HG03066 (cell line): ENCODE results near the gene RNF208.

Experiments
- ATAC-seq: cut with Tn5 transposase; IDR thresholded peaks from one replicate; pipeline ENCODE4 v1.9.1; 2021; ENCODE audit warnings: low read depth; ENCODE audit not compliant: unreplicated experiment

Gene RNF208

GRCh38 chr9:137193771-137194170 is 28.3 kb downstream of the RNF208 start:
- no peak for ATAC-seq

- no peak for ATAC-seq
Measured at GRCh38 chr9:137192859-137193258, 29.2 kb downstream of the RNF208 start.

- no peak for ATAC-seq
Measured at GRCh38 chr9:137192448-137192780, 29.6 kb downstream of the RNF208 start.

- no peak for ATAC-seq
Measured at GRCh38 chr9:137191691-137192447, 30.2 kb downstream of the RNF208 start.

- no peak for ATAC-seq
Measured at GRCh38 chr9:137191245-137191644, 30.8 kb downstream of the RNF208 start.

- no peak for ATAC-seq
Measured at GRCh38 chr9:137190315-137190856, 31.7 kb downstream of the RNF208 start.

- ATAC-seq = no peak
Measured at GRCh38 chr9:137189297-137190295, 32.4 kb downstream of the RNF208 start.

- ATAC-seq = peak; percentile 82
Measured at GRCh38 chr9:137188490-137189296, 33.3 kb downstream of the RNF208 start, which contains the start of the genes ANAPC2 and SSNA1. ANAPC2 (minus strand) TSS chr9:137188560; CDS start chr9:137188532, 28 bp downstream. SSNA1 (plus strand) TSS chr9:137188676; CDS start chr9:137188727, 51 bp downstream.

- ATAC-seq = no peak
Measured at GRCh38 chr9:137188086-137188489, 34.0 kb downstream of the RNF208 start.

- ATAC-seq = no peak
Measured at GRCh38 chr9:137187386-137187785, 34.7 kb downstream of the RNF208 start.

GRCh38 chr9:137186385-137186784 is 35.7 kb downstream of the RNF208 start:
- no peak for ATAC-seq

- ATAC-seq = no peak
Measured at GRCh38 chr9:137185921-137186320, 36.1 kb downstream of the RNF208 start.

GRCh38 chr9:137184881-137185660 is 37.0 kb downstream of the RNF208 start:
- ATAC-seq = no peak

- no peak for ATAC-seq
Measured at GRCh38 chr9:137183980-137184595, 38.0 kb downstream of the RNF208 start.

- no peak for ATAC-seq
Measured at GRCh38 chr9:137182836-137183235, 39.2 kb downstream of the RNF208 start.

- no peak for ATAC-seq
Measured at GRCh38 chr9:137181680-137182079, 40.4 kb downstream of the RNF208 start.

GRCh38 chr9:137180491-137180890 is 41.5 kb downstream of the RNF208 start:
- no peak for ATAC-seq

GRCh38 chr9:137179761-137180160 is 42.3 kb downstream of the RNF208 start:
- no peak for ATAC-seq
